ENCODE results near the gene PHGDH.

The PHGDH gene

DNA sequence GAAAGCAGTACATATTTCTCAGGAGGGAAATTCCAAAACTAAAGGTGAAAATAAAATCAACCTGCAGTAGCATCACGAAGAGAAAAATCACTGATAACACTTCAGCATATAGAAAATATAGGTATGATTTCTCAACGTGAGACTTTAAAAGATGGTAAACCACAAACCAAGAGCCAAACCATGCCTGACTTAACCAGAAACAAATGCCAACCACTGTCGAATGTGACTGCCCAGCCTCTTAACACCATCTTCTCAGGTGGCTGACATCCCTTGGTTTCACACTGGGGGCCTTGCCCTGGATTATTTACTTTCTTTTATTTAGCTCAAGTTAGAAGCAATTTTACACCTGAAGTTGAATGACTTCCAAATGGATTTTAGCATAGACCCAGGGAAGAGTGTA lies 46.9 kb downstream of the PHGDH start:
- Histone ChIP-seq H3K4me1 (ENCODE audit: low read length) (no peaks in the 10 kb centered on the region), H3K27ac (ENCODE audit: low read length) (no peak overlapping the region), H2AFZ (ENCODE audit: low read depth, low read length) (no peak overlapping the region), H3K27me3 (ENCODE audit: low read depth, low read length) (peaks cover 4% of the 10 kb centered on the region; the same call in 1 of the 2 replicates), H4K20me1 (ENCODE audit: insufficient read depth, low read length) (no peaks in the 10 kb centered on the region), H3K9ac (ENCODE audit: low read length) (no peak overlapping the region), H3K9me3 (ENCODE audit: insufficient read depth, low read length) (no peaks in the 10 kb centered on the region), H3K4me3 (ENCODE audit: low read length) (no peak overlapping the region), H3K79me2 (ENCODE audit: low read length) (no peaks in the 10 kb centered on the region), H3K4me2 (ENCODE audit: low read length) (no peak overlapping the region), H3K36me3 (replicated peaks; ENCODE audit: low read depth, low read length) (no peaks in the 10 kb centered on the region)
- TF ChIP-seq EZH2phosphoT487 (IDR thresholded peaks at IDR 0.05; ENCODE audit: low read depth), result no peak
- TF ChIP-seq, protein P1, sequence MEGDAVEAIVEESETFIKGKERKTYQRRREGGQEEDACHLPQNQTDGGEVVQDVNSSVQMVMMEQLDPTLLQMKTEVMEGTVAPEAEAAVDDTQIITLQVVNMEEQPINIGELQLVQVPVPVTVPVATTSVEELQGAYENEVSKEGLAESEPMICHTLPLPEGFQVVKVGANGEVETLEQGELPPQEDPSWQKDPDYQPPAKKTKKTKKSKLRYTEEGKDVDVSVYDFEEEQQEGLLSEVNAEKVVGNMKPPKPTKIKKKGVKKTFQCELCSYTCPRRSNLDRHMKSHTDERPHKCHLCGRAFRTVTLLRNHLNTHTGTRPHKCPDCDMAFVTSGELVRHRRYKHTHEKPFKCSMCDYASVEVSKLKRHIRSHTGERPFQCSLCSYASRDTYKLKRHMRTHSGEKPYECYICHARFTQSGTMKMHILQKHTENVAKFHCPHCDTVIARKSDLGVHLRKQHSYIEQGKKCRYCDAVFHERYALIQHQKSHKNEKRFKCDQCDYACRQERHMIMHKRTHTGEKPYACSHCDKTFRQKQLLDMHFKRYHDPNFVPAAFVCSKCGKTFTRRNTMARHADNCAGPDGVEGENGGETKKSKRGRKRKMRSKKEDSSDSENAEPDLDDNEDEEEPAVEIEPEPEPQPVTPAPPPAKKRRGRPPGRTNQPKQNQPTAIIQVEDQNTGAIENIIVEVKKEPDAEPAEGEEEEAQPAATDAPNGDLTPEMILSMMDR (IDR thresholded peaks at IDR 0.05; ENCODE audit: low read depth, low read length), result no peak

DNA sequence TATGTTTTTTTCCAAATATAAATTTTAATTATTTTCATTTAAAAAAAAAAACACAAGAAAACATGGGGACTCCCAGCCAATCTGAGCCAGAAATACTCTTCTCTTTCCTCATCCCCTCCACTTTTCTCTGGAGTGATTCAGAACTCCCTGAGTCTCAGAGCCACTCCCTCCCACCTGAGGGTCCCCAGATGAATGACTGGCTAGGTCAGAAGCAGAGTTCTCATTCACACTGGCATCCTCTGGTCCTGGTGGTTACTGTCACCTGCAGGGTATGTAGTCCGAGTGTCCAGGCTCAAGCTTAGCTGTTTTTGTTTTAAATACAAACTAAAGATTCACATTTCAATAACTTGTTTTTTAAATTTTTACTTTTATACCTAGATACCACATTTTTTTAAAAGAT lies 50.7 kb downstream of the PHGDH start:
- no peak overlapping the region for H3K27ac ChIP-seq (ENCODE audit: low read length)
- no peaks in the 10 kb centered on the region for H4K20me1 ChIP-seq (ENCODE audit: insufficient read depth, low read length)
- no peak overlapping the region for H2AFZ ChIP-seq (ENCODE audit: low read depth, low read length)
- no peaks in the 10 kb centered on the region for H3K36me3 ChIP-seq (replicated peaks; ENCODE audit: low read depth, low read length)
- H3K4me2 ChIP-seq (ENCODE audit: low read length), result no peak overlapping the region
- H3K4me1 ChIP-seq (ENCODE audit: low read length), result no peaks in the 10 kb centered on the region
- H3K79me2 ChIP-seq (ENCODE audit: low read length), result no peaks in the 10 kb centered on the region
- no peak overlapping the region for H3K4me3 ChIP-seq (ENCODE audit: low read length)
- no peak overlapping the region for H3K9ac ChIP-seq (ENCODE audit: low read length)
- H3K9me3 ChIP-seq (ENCODE audit: insufficient read depth, low read length), result no peaks in the 10 kb centered on the region
- TF ChIP-seq, protein P1 (IDR thresholded peaks at IDR 0.05; ENCODE audit: low read depth, low read length), result no peak
- peaks cover 16% of the 10 kb centered on the region for H3K27me3 ChIP-seq (ENCODE audit: low read depth, low read length)

DNA sequence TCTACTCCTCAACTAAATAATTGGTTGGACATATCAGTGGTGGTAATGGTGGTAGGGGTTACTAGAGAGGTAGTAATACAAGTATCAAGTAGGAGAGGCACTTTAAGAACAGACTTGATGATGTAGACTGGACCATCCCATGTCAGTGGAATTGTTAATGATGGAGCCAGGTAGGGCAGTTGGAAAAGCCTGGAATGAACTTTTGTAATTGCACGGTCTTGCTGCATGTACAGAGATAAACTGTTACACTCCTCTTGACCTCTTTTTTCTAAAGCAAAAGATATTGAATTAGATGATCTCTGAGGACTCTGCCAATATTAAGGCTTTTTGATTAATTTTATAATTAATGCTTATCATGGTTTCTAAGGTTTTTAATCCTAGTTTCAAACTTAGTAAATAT lies 51.2 kb downstream of the PHGDH start:
- H4K20me1 ChIP-seq (ENCODE audit: insufficient read depth, low read length), result no peaks in the 10 kb centered on the region
- no peaks in the 10 kb centered on the region for H3K79me2 ChIP-seq (ENCODE audit: low read length)
- no peak overlapping the region for H3K4me3 ChIP-seq (ENCODE audit: low read length)
- no peak overlapping the region for H2AFZ ChIP-seq (ENCODE audit: low read depth, low read length)
- no peaks in the 10 kb centered on the region for H3K9me3 ChIP-seq (ENCODE audit: insufficient read depth, low read length)
- peaks cover 21% of the 10 kb centered on the region for H3K27me3 ChIP-seq (ENCODE audit: low read depth, low read length)
- no peak overlapping the region for H3K27ac ChIP-seq (ENCODE audit: low read length)
- no peak overlapping the region for H3K9ac ChIP-seq (ENCODE audit: low read length)
- H3K4me1 ChIP-seq (ENCODE audit: low read length), result no peaks in the 10 kb centered on the region
- no peak overlapping the region for H3K4me2 ChIP-seq (ENCODE audit: low read length)
- TF ChIP-seq EZH2phosphoT487 (IDR thresholded peaks at IDR 0.05; ENCODE audit: low read depth), result no peak
- TF ChIP-seq, protein P1 (IDR thresholded peaks at IDR 0.05; ENCODE audit: low read depth, low read length), result no peak
- no peaks in the 10 kb centered on the region for H3K36me3 ChIP-seq (replicated peaks; ENCODE audit: low read depth, low read length)

DNA sequence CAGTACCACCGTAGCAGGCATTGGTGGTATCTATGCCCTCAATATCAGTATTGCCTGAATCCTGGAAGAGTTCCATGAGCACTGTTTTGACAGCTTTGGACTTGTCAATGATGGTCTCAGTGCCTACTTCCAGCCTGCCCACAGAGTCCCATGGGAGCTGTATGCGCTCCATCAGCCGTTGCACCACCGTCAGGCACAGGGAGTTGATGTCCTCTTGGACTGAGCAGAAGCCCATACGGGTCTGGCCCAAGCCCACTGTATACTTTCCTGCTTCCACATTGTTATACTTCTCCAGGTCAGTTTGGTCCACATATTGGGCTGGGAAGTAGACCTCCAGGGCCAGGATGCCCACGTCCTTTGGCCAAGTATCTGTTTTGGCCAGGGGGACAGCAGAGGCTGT lies 52.5 kb downstream of the PHGDH start:
- TF ChIP-seq EZH2phosphoT487 (IDR thresholded peaks at IDR 0.05; ENCODE audit: low read depth), result no peak
- TF ChIP-seq, protein P1 (IDR thresholded peaks at IDR 0.05; ENCODE audit: low read depth, low read length), result no peak
- Histone ChIP-seq H3K9me3 (ENCODE audit: insufficient read depth, low read length) (no peaks in the 10 kb centered on the region), H3K27ac (ENCODE audit: low read length) (no peak overlapping the region), H3K36me3 (replicated peaks; ENCODE audit: low read depth, low read length) (no peaks in the 10 kb centered on the region), H3K4me2 (ENCODE audit: low read length) (no peak overlapping the region), H3K79me2 (ENCODE audit: low read length) (no peaks in the 10 kb centered on the region), H2AFZ (ENCODE audit: low read depth, low read length) (no peak overlapping the region), H3K4me1 (ENCODE audit: low read length) (no peaks in the 10 kb centered on the region), H3K9ac (ENCODE audit: low read length) (no peak overlapping the region), H4K20me1 (ENCODE audit: insufficient read depth, low read length) (no peaks in the 10 kb centered on the region), H3K4me3 (ENCODE audit: low read length) (no peak overlapping the region), H3K27me3 (ENCODE audit: low read depth, low read length) (peaks cover 32% of the 10 kb centered on the region)

Measured in OCI-LY3 (cell line).